Left hindlimb (tissue), 1 donor: ENCODE measurements around the gene CFHR4.
"Not testable (repeated sequence)": the region's sequence is repeated elsewhere in the genome, so short reads cannot be mapped to it uniquely, and the experiment has no call there.

Experiments used
- DNase-seq: peaks from one replicate; pipeline ENCODE4 v3.0.0-alpha.2; 2018

The CFHR4 gene

GRCh38 chr1:196943568-196943967 lies 55.7 kb downstream of the CFHR4 start, which contains the start of gene CFHR2:
Gene CFHR2, plus strand, starts transcription at chr1:196943738. Its CDS starts 143 bp downstream, at chr1:196943881.
- not testable (repeated sequence) for DNase-seq

DNA sequence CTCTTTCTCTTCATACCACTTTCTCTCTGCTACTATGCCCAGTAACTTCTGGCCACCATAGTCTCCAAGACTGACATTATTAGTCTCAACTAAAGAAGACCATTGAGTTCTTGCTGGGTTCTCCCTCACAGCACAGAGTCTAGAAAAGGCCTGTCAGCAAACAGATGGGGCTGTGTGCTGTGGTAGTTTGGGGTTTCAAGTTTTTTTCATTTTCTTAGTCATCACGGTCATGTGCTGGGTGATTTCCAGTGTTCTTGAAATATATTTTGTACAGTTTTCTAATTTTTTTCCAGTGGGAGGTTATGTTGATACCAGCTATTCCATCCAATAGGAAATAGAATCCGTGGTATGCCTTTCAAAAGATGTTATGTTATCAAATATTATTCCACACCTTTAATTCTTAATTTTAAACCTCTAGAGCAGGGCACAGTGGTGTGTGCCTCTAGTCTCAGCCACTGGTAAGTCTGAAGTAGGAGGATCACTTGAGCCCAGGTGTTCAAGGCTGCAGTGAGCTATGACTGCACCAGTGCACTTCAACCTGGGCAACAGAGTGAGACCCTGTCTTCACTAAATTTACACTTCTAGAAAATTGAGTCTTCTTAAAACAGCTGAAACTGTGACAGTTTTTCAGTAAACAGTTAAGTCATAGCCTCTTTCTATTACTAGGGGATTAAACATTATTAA lies 64.0 kb downstream of the CFHR4 start:
- no peak for DNase-seq

DNA sequence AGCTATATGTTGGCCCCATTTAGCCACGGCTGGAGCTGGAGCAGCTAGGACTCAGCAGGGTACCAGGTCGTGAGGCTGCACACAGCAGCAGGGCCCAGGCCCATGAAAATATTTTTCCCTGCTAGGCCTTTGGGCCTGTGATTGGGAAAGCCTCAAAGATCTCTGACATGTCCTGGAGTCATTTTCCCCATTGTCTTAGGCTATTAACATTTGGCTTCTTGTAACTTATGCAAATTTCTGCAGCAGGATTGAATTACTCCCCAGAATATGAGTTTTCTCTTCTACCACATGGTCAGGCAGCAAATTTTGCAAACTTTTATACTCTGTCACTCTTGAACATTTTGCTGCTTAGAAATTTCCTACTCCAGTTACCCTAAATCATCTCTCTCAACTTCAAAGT lies 66.9 kb downstream of the CFHR4 start:
- no peak for DNase-seq

DNA sequence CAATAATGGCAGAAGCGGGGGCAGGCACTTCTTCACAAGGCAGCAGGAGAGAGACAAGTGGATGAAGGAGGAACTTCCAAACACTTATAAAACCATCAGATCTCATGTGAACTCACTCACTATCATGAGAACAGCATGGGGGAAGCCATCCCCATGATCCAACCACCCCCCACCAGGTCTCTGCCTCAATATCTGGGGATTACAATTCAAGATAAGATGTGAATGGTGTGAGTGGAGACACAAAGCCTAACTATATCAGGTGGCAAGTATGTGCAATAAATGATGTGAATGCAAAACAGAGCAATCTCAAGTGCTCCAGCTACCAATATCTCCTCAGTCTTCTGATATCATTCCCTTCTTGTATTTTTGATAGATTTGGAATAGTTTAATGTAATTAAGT lies 68.1 kb downstream of the CFHR4 start:
- DNase-seq = no peak

DNA sequence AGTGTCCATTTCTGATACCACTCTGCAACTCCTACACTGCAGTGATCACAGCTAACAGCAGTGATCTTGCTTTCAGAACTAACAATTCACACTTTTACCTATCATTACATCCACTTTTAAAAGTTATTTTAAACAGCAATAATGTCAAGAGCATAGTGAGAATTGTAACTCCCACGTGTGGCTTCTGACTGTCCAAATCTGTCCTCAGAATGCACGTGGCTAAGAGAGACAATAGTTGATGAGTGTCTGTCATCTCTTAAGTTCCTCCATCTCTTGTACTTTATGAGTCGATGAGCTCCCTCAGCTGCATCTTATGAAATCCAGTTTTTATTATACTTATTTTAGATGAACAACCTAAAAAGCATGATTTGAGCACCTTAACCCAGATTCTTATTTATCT lies 73.0 kb downstream of the CFHR4 start:
- DNase-seq = no peak
